GM13977 (cell line): Measurements from ENCODE around the gene SYNPO.
A peak's percentile ranks its signal among the peaks of the same experiment; 100 is the strongest.

ENCODE experiments used
- DNase-seq: peaks from one replicate; pipeline ENCODE4 v3.0.0; 2012; ENCODE audit warnings: low spot score
- CTCF ChIP-seq: IDR thresholded peaks from 2 replicates; pipeline ENCODE4 v1.5.1; 2012; ENCODE audit warnings: mild to moderate bottlenecking, control low read depth; ENCODE audit not compliant: insufficient read depth; ENCODE audit errors: extremely low read depth, missing control alignments
- in situ Hi-C: fragments of 300-500 bp; cut with MboI; formaldehyde crosslinking; loops from one replicate; pipeline ENCODE4 v1.12.0; 2022; ENCODE audit warnings: low sequenced_read_pairs, low pct_unique_long_range_greater_than_20kb, mixed read lengths, inconsistent platforms; ENCODE audit not compliant: unreplicated experiment

The SYNPO gene

GRCh38 chr5:150700246-150700593, 59.8 kb downstream of the SYNPO start:
- DNase-seq: no peak
- in situ Hi-C loops: no loop called here
- no peak for TF ChIP-seq CTCF

GRCh38 chr5:150700594-150701377, 60.3 kb downstream of the SYNPO start, which contains the start of gene RBM22:
RBM22 (minus strand) TSS chr5:150701062; CDS start chr5:150700985, 77 bp downstream.
- DNase-seq: peak; percentile 86
- peak; percentile 68 for TF ChIP-seq CTCF
- in situ Hi-C loops: no loop called here

GRCh38 chr5:150703762-150704161, 63.3 kb downstream of the SYNPO start:
- no peak for TF ChIP-seq CTCF
- in situ Hi-C loops: no loop called here
- DNase-seq: no peak

DNA sequence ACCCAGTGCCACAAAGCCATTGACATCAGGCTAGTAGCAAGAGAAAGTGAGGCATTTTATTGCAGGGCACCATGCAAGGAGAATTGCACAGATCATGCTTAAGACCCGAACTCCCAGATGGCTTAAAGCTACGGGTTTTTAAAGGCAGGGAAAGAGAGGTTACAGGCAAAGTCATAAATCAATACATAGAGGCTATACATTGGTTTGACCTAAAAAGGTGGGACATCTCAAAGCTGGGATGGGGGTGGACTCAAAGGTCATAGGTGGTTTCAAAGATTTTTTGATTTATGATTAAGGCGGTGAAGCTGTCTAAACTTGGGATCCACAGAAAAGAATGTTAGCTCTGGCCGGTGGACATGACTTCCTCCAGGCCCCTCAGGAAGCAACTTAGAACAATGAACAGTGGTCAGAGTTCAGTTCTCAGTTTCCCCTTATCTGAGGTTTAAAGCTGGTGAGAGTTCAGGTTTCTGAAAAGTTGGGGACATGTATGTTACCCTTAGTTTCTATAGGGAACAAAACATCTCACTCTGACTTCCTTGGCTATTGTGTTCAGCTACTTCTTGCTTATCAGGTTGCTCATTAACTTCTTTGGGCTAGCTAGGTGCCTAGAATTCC, 66.4 kb downstream of the SYNPO start:
- in situ Hi-C loops: no loop called here
- no peak for DNase-seq
- TF ChIP-seq CTCF: no peak
